SW 1271 (cell line): Measurements from ENCODE around the gene SNX14.
"Not testable (repeated sequence)": the region's sequence is repeated elsewhere in the genome, so short reads cannot be mapped to it uniquely, and the experiment has no call there.

Experiments used
- DNase-seq, 2 experiments: peaks; one replicate each; lab custom pipeline; 2025; lab: John Stamatoyannopoulos, UW

The SNX14 gene, protein sequence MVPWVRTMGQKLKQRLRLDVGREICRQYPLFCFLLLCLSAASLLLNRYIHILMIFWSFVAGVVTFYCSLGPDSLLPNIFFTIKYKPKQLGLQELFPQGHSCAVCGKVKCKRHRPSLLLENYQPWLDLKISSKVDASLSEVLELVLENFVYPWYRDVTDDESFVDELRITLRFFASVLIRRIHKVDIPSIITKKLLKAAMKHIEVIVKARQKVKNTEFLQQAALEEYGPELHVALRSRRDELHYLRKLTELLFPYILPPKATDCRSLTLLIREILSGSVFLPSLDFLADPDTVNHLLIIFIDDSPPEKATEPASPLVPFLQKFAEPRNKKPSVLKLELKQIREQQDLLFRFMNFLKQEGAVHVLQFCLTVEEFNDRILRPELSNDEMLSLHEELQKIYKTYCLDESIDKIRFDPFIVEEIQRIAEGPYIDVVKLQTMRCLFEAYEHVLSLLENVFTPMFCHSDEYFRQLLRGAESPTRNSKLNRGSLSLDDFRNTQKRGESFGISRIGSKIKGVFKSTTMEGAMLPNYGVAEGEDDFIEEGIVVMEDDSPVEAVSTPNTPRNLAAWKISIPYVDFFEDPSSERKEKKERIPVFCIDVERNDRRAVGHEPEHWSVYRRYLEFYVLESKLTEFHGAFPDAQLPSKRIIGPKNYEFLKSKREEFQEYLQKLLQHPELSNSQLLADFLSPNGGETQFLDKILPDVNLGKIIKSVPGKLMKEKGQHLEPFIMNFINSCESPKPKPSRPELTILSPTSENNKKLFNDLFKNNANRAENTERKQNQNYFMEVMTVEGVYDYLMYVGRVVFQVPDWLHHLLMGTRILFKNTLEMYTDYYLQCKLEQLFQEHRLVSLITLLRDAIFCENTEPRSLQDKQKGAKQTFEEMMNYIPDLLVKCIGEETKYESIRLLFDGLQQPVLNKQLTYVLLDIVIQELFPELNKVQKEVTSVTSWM

DNA sequence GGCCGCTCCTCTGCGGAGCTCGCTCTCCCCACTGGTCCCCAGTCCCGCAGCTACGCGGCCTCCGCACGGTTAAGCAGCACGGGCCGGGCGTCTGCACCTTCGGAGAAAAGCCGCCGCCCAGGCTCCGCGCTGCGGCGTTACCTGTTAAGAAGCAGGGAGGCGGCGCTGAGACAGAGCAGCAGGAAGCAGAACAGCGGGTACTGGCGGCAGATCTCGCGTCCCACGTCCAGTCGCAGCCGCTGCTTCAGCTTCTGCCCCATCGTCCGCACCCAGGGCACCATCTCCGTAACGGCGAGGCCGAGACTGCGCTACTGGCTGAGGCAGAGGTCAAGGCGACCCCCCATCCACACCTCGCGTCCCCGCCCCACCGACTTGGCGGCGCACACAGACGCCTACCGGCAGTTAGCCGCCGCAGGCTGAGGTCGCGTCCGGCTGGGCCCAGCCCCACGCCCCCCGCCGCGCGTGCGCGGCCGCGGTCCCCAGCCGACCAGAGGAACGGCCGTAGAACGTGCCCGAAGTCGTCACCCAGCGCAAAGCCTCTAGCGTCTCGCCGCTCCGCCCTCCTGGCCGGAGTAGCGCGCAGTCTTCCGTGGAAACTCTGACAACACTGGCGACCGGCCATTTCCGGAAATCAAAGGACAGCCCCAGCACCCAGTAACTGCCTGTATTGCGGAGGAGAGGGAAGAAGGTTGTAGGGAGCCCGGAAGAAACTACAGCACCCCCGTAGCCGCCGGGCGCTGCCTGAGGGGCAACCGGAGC lies at the start of gene SNX14:
TSS of gene SNX14 (minus strand) at position 421 of the 759 bp plus-strand sequence. CDS start at position 281, 140 bp downstream.
- DNase-seq = peak; percentile 80 to 94

DNA sequence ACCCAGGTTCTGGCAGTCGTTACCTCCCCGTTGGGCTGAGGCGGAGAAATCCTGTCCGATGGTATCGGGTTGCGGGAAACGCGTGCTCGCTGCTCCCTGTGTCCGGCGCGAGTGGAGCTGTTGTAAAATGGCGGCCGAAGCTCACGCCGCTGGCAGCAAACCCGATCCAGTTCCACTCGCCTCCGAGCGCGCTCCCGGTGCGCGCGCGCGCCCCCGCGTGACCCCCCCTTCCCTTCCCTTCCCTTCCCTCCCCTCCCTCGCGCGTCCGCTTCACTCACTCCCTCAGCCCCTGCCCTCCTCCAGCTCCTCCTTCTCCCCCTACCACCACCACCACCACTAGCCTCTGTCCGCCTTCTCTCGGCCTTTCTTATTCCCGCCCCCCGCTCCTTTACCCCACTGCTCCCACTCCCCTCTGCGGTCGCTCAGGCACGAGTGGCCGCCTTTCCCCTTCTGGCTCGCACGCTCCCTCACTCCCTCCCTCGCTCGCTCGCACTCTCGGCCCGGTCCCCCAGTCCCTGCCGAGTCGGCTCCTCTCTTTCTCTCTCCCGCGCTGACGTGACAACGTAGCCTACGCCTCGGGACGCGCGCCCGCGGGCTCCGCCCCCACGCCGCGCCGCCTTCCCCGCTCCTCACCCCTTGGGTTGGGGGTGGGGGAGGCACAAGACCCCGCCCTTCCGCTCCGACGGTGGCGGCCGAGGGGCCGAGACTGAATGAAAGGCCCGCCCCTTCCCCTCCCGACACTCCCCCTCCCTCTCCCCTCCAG lies 49.3 kb upstream of the SNX14 start, which contains the start of gene SYNCRIP:
TSS of gene SYNCRIP (minus strand) at position 113 of the 763 bp plus-strand sequence. CDS start 1,447 bp downstream, outside the sequence.
- peak; percentile 94 to 95 for DNase-seq

DNA sequence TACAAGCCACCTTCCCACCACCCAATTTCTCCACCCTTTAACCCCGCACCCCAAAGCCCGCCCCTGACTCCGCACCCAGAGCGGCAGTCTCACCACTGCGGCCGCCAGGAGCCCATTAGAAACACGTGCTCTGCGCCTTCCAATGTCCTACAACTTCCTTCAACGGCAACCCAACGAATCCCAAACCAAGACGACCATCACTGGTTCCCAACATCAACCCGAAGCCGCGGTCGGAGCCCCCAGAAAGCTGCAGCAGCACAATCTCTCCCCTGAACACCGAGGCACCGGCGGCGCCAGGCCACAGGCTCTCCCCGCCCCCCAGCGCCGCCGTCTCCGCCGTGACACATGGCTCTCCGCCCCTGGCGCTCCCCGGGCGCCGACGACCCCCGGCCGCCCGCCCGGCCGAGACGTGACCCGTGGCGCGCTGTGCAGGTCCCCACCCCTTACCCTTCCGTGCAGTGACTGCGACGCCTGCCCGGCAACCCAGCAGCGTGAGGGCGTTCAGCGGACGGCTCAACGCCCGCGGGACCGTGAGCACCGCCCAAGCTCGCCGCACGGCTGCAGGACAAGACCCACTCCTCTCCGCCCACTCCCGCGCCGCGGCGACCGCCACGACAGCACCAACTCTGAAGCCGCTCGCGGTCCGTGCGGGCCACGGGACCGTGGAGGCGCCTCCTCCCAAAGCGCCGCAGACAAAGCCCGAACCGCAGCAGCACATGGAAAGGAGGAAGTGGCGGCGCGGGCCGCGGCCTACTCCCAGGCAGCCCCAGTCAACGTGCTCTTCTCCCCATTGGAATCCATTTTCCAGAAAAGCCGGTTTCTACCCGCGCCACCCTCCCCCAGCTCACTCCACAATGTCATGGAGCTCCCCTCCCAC lies 48.5 kb upstream of the SNX14 start:
- peak in 1 of 2 experiments; percentile 34 for DNase-seq

DNA sequence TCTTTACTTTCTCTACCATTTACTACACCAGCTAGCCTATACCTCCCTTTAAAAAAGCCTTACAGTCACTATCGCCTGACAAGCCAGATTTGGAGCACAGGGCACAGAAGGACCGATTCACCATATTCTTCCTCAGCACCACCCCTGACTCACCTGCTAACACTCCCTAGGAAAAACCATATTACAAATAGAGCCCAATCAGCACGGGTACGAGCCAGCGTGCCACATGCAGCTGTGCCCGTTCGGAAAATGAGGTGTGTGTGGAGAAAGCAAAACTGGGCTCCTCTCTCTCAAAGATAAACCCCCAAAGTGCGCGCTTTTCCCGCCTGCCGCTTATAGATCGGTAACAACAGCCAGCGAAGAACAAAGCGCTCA lies 47.9 kb upstream of the SNX14 start:
- peak in 1 of 2 experiments; percentile 50 for DNase-seq

DNA sequence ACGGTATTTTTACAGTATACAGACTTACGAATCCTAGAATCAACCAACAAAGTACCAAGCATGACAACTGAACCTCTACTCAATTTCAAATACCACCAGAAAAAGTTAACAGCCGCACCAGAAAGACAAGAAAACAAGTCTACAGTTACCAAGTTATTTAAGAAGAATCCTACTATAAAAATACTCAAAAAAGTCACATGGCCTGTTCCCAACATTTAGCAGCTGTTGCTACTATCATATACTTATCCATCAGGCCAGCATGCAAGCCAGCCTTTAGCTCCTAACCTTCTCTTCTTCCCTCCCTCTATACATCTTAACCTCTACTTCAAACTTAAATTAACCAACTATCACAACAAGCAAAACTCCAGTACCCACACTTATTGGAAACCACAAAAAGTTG lies 47.2 kb upstream of the SNX14 start:
- DNase-seq = no peak

DNA sequence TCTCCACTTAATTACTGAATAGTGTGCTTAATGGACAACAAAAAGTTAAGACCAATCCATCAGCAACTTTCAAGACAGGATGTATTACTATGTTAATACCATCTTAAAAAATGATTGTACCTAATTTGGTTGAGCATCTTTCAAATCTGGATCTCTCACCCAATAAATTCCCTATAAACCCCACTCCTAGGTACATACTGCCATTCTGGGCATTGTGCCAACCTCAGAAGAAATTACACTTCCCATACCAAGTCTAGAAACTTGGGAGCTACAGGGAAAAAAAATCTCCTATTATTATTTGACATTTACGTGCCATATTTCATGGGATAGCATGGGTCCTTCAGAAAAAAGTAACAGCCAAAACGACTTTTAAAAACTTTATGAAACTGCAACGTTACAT lies 43.9 kb upstream of the SNX14 start:
- no peak for DNase-seq

DNA sequence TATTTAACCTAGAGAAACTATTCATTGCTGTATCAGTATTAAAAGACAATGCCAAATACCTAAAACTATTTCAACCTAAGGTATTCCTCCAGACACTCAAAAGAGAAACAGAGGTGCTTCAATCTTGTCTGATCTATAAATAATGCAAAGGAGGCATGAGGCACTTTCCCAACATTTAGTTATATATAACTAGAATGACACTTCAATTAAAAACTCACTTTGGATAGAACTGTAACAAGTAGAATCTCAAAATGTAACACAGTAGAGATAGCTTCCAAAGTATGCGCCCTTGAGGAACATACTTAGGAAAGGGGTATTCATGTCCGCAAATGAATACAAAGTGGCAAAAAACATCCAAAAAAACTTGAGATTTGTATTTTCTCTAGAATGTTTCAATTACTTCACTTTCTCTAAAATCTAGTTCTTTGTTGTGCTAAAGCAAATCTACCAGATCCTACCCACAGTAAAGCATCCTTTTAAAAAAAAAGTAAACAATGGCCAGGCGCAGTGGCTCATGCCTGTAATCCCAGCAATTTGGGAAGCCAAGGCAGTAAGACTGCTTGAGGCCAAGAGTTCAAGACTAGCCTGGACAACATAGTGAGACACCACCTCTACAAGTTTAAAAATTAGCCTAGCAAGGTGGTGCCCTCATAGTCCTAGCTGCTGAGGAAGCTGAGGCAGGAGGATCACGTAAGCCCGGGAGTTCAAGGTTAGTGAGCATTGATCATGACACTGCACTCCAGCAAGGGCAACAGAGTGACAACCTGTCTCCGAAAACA lies 38.7 kb upstream of the SNX14 start:
- DNase-seq = no peak

DNA sequence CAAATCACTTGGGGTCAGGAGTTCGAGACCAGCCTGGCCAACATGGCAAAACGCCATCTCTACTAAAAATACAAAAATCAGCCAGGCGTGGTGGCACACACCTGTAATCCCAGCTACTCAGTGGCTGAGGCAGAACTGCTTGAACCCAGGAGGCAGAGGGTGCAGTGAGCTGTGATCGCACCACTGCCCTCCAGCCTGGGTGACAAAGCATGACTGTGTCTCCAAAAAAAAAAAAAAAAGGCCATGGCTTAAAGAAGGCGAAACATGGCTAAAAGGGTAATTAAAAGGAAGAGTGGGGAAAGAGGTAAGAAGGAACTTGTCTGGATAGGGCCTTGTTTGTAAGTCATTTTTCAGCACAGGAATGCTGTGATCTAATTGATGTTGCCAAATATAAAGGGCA lies 37.5 kb upstream of the SNX14 start:
- not testable (repeated sequence) for DNase-seq

DNA sequence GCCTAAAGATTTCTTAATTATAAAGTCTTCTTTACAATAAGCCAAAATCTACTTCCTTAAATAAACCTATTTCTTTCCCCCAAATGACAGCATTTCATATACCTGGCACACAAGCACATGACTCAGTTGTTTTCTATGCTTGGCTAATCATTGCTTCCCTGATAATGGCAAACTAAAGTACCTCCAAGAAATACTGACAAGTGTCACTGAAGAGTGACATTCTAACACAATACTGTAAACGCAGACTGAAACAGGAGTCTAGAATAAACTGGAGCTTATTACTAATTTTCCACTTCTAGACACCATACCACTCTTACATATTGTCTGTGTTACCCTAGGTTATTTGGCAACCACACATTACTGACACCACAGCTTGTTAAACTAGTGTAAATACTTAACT lies 34.7 kb upstream of the SNX14 start:
- DNase-seq = no peak

DNA sequence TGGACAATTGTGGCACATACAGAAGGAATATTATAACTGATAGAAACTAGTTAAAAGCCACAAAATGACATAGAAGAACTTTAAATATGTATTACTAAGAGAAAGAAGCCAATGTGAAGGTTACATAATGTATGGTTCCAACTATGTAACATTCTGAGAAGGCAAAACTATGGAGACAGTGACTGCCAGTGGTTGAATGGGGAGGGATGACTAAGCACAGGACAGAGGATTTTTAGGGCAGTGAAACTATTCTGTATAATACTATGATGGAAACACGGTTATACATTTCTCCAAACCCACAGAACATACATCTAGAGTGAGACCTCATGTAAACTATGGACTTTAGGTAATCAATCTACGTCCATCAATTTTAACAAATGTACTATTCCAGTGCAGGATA lies 26.6 kb upstream of the SNX14 start:
- no peak for DNase-seq

DNA sequence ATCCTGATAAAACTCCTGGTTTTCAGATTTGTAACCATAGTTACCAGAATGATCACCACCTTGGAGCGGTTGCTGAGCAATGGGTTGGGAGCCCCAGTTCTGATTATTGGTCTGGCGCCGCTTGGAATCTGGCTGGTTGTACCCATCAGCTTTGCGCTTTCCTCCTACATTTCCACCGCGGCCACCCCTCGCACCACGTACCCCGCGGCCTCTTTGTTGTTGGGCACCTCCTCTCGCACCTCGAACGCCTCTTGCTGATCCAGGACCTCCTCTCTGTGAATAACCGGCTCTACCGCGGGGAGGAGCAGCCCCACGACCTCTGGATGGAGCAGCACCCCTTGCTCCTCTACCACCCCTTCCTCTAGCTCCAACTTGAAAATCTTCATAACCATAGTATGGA lies 21.1 kb upstream of the SNX14 start:
- DNase-seq = no peak

DNA sequence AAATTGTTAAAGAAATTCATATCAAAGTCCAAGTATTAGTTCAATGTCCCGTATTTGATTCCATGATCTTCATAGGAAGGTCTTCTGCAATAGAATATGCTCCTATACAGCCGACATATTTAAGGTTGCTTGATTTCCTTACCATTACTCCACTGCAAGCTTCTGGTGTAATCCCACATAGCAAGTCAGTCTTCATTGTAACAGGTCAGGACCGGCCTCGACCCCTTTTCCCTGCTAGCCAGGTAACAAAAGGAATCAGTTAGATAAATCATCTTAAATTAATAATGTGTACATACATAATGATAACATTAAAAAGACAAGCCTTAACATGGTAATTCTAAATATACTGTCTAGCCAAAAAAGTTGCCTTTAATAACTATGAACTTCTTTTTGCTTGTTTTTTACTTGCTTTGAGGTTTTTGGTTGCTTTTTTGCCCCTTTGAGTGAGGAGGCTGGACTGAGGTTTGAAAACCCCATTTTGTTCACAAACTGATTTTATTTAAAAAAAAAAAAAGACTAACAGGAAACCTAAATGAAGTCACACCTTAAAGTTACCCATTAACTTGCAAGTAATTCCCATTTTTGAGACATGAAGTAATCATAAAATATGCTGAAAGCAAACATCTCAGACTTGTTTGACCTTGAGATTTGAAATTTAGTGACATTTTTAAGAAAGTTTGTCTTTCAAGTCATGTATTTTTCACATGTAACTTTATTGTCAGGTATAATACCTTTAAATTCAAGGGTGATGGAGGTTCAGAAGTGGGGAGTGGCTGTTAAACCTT lies 19.2 kb upstream of the SNX14 start:
- no peak for DNase-seq

DNA sequence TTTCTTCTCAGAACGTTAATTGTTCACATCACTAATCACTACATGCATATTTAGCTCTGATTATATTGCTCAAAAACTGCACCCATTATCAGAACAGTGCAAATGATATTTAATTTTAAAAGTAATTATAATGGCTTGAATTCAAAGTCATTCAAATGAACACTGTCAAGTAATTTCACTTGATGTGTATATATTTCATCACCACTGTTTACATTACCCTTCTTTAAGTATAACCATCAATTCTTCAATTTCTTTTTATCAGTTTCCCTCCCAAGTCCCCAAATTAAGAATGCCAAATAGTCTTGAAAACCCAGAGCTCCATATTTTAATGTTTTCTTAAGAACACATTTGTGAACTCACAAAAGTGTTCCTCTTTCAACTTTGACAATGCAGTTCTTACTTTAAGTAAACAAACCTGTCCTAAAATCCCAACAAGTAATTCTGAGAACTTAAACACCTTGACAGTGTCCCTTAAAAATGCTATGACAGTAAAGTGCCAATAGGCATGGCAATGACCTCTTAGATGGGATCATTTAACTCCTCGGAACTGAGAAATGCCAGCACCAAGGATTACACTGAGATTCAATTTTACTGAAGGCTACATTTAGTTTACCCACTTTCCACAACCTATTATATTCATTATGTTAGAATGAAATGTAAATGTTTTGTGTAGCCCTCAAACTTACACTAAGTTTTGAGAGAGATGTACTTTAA lies 16.7 kb upstream of the SNX14 start:
- no peak for DNase-seq

DNA sequence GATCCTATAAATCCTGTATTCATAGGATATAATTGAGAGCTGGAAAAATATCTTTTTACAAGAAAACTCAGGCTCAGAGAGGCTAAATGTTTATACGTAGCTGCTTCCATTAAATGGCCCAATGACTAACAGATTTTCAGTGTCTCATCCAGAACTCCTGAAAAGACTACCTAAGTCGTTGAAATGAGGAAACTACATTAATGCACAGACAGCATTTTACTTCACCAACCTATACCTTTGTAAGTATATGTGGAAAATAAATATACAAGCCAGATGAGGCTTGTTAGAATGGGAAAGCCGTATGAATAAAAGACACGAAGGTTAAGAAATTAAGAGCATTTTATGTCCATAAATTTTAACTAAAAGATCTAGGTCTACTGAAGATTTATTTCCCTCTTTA lies 8.4 kb upstream of the SNX14 start:
- no peak for DNase-seq

DNA sequence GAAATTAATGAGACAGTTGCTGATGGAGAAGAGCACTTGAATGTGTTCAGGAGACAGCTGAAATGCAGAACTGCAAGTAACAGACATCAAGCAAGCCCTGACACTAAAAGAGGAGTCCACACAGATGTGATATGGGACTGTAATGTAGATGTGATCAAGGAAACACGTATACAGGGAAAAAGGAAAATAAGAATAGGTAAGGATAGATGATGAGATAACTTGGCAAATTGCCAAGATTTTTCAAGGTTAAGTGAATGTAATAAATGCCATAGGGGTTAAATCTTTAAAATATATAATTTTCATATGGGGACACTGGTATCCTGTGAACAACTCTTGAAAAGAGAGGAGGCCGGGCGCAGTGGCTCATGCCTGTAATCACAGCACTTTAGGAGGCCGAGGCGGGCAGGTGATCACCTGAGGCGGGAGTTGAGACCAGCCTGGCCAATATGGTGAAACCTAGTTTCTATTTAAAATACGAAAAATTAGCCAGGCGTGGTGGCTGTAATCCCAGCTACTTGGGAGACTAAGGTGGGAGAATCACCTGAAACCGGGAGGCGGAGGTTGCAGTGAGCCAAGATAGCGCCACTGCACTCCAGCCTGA lies 7.2 kb upstream of the SNX14 start:
- DNase-seq = no peak

DNA sequence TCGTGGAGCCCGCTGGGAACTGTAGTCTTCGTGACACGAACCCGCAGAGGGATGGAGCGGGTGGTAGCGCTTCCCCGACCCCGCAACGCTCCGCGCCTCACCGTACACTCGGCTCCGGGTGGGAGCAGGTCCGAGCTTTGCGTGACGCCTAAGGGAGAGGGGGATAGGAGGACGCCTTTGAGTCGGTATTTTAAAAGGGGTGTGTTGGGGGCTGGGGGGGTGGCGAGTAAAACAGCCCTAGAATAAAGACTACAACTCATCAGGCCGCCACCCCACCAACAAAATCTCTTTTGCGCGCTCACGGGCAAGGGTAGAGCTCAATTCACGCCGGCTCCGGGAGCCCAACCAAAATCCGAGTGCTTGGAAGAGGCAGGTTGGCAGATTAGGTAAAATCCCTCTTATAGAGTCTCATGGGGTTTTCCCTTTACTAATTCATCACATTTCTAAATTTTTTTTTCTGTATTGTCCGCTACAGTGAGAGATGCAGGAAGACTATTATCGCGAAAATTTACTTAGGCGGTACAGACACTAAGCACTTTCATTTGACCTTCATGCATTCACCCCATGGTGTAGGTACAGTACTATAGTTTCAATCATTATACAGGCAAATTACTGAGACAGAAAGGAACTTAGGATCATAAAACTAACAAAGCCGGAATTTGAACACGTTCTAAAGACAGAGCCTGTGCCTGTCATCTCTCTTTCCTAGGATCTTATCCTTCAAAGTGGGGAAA lies 706 bp upstream of the SNX14 start:
- DNase-seq = peak in 1 of 2 experiments; percentile 47

DNA sequence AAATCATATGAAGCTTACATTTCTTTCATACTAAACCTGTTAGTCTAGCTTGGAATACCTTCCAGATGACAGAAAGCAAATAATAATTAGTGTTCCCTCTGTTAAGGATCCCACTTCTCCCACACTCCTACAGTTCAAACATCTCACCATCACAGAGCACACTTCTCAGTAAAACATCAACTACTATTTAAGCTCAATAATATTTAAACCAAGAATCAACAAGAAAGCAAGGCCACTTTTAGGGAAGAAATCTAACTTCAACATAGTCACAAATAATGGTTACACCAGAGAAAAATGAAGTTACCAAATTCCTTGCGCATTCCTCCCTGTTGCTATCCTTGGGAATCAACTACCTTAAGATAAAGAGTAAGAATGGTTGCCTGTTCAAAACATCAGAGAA lies 1.6 kb downstream of the SNX14 start:
- DNase-seq = no peak
